A549 (cell line): ENCODE measurements around the gene FTH1. TPM values are rescaled to one million over a fixed set of nuclear protein-coding genes. Genes with fewer than 3 reads are reported as not detected.
A peak's percentile ranks its signal among the peaks of the same experiment; 100 is the strongest.

Experiments
- ATAC-seq, 2 experiments: fragments of 200-7000 bp in 1 of 2; fragments of >200 bp in 1 of 2; cut with Nextera tagmentation in 1 of 2; cut with Tn5 transposase in 1 of 2; 3 replicates each; pipeline versions ENCODE4 v1.8.0 to v1.9.1; 2018 to 2020; ENCODE audit warnings: mild to moderate bottlenecking in 1 of 2, moderate library complexity in 1 of 2
- CTCF ChIA-PET: fragments of 300-600 bp; sonication (Branson Sonifier 250); formaldehyde crosslinking; extraction: SDS; loops from one replicate; lab custom pipeline; 2021; ENCODE audit warnings: antibody characterized with exemption, inconsistent platforms; lab: Yijun Ruan, JAX
- POLR2A ChIA-PET: fragments of 350-600 bp; formaldehyde crosslinking; extraction: SDS; loops from one replicate; lab custom pipeline; 2021; ENCODE audit warnings: antibody characterized with exemption, inconsistent platforms; lab: Yijun Ruan, JAX
- DNase-seq, 2 experiments: peaks; one replicate each; pipeline versions ENCODE4 v3.0.0 to v3.0.0-alpha.2; 2011 to 2016; ENCODE audit warnings: low read depth in 1 of 2, low spot score in 1 of 2
- FAIRE-seq: peaks from 2 replicates; lab custom pipeline; 2011; peaks lifted over from hg19 to GRCh38; lab: Jason Lieb, UNC
- H3K27ac ChIP-seq, 2 experiments: fragments of >200 bp; sonication (Bioruptor Twin); formaldehyde crosslinking; 3 replicates each; pipeline ENCODE4 v1.5.1; 2016 to 2017
- H3K4me1 ChIP-seq: fragments of >200 bp; sonication (Bioruptor Twin); formaldehyde crosslinking; 3 replicates; pipeline ENCODE4 v1.6.1; 2016
- H3K4me2 ChIP-seq: fragments of >200 bp; sonication (Bioruptor Twin); formaldehyde crosslinking; 3 replicates; pipeline ENCODE4 v1.6.1; 2016
- H3K4me3 ChIP-seq: fragments of >200 bp; sonication (Bioruptor Twin); formaldehyde crosslinking; 3 replicates; pipeline ENCODE4 v1.5.1; 2016
- H3K9me3 ChIP-seq: fragments of >200 bp; sonication (Bioruptor Twin); formaldehyde crosslinking; 3 replicates; pipeline ENCODE4 v1.6.1; 2016
- CBX2 ChIP-seq: fragments of 200-600 bp; sonication (generic); IDR thresholded peaks from 2 replicates; pipeline ENCODE4 v1.6.1; 2016; ENCODE audit warnings: low read depth, mild to moderate bottlenecking, borderline replicate concordance
- CBX8 ChIP-seq: fragments of 200-600 bp; sonication (generic); IDR thresholded peaks from 2 replicates; pipeline ENCODE4 v1.6.1; 2016
- CHD2 ChIP-seq: fragments of 150-350 bp; IDR thresholded peaks from 2 replicates; pipeline ENCODE4 v1.6.1; 2014; ENCODE audit warnings: low read length; ENCODE audit not compliant: partially characterized antibody
- EHF ChIP-seq: fragments of 250-450 bp; sonication (Bioruptor Pico); IDR thresholded peaks from 2 replicates; pipeline ENCODE4 v1.5.0; 2020; ENCODE audit warnings: mild to moderate bottlenecking
- EHMT2 ChIP-seq: fragments of 200-600 bp; sonication (generic); IDR thresholded peaks from 2 replicates; pipeline ENCODE4 v1.6.1; 2016; ENCODE audit warnings: antibody characterized with exemption, low read depth, mild to moderate bottlenecking, moderate library complexity
- FOSB ChIP-seq: fragments of 250-450 bp; sonication (Bioruptor Pico); IDR thresholded peaks from 2 replicates; pipeline ENCODE4 v1.5.0; 2020; ENCODE audit warnings: mild to moderate bottlenecking, moderate library complexity
- FOSL2 ChIP-seq, 2 experiments: fragments of 450-650 bp in 1 of 2; fragments of >200 bp in 1 of 2; sonication (Bioruptor Twin) in 1 of 2; formaldehyde crosslinking; IDR thresholded peaks; 2 replicates each; pipeline versions ENCODE4 v1.5.0 to v1.6.1; 2016 to 2020; ENCODE audit warnings: mild to moderate bottlenecking in 1 of 2, moderate library complexity in 1 of 2
- HEYL ChIP-seq: fragments of 250-450 bp; sonication (Bioruptor Pico); IDR thresholded peaks from 2 replicates; pipeline ENCODE4 v1.8.0; 2021; ENCODE audit warnings: mild to moderate bottlenecking, moderate library complexity
- HOXA7 ChIP-seq: fragments of 250-450 bp; sonication (Bioruptor Pico); IDR thresholded peaks from 2 replicates; pipeline ENCODE4 v1.5.0; 2020; ENCODE audit warnings: mild to moderate bottlenecking, moderate library complexity
- HOXB5 ChIP-seq: fragments of 250-450 bp; sonication (Bioruptor Pico); IDR thresholded peaks from 2 replicates; pipeline ENCODE4 v1.5.0; 2020; ENCODE audit warnings: mild to moderate bottlenecking, moderate library complexity
- JUN ChIP-seq, 2 experiments: fragments of >200 bp; sonication (Bioruptor Twin); formaldehyde crosslinking; IDR thresholded peaks; 2 replicates in 1 of 2; 3 replicates in 1 of 2; pipeline ENCODE4 v1.6.1; 2016 to 2017
- KDM5A ChIP-seq: fragments of 200-600 bp; sonication (generic); IDR thresholded peaks from 2 replicates; pipeline ENCODE4 v1.6.1; 2016; ENCODE audit warnings: antibody characterized with exemption, mild to moderate bottlenecking
- MAFK ChIP-seq: fragments of 450-650 bp; IDR thresholded peaks from 2 replicates; pipeline ENCODE4 v1.6.1; 2014; ENCODE audit not compliant: partially characterized antibody
- MAZ ChIP-seq: fragments of 150-350 bp; IDR thresholded peaks from 2 replicates; pipeline ENCODE4 v1.6.1; 2014; ENCODE audit warnings: antibody characterized with exemption, low read depth, low read length, borderline replicate concordance
- MYC ChIP-seq: IDR thresholded peaks from 2 replicates; pipeline ENCODE4 v1.6.1; 2012; ENCODE audit warnings: mild to moderate bottlenecking, inconsistent platforms, low read length, improper control_type of control experiment, borderline replicate concordance
- NFE2L2 ChIP-seq: fragments of 150-350 bp; conservative IDR thresholded peaks from 2 replicates; pipeline ENCODE4 v1.6.1; 2014; ENCODE audit warnings: low read length
- NPAS2 ChIP-seq: fragments of 250-450 bp; sonication (Bioruptor Pico); IDR thresholded peaks from 2 replicates; pipeline ENCODE4 v1.8.0; 2022; ENCODE audit warnings: mild to moderate bottlenecking, moderate library complexity, borderline replicate concordance
- RAD21 ChIP-seq, 2 experiments: fragments of >200 bp in 1 of 2; sonication (Bioruptor Twin) in 1 of 2; formaldehyde crosslinking in 1 of 2; IDR thresholded peaks in 1 of 2; conservative IDR thresholded peaks in 1 of 2; 2 replicates in 1 of 2; 3 replicates in 1 of 2; pipeline ENCODE4 v1.6.1; 2012 to 2018; ENCODE audit warnings: inconsistent platforms in 1 of 2
- RCOR1 ChIP-seq: fragments of 150-350 bp; IDR thresholded peaks from 2 replicates; pipeline ENCODE4 v1.6.1; 2014; ENCODE audit warnings: antibody characterized with exemption, low read length, low read depth
- RNF2 ChIP-seq: fragments of 200-600 bp; sonication (generic); IDR thresholded peaks from 2 replicates; pipeline ENCODE4 v1.6.1; 2016; ENCODE audit warnings: low read depth, mild to moderate bottlenecking, antibody characterized with exemption, moderate library complexity, borderline replicate concordance
- SMC3 ChIP-seq: fragments of >200 bp; sonication (Bioruptor Twin); formaldehyde crosslinking; IDR thresholded peaks from 3 replicates; pipeline ENCODE4 v1.6.1; 2018; ENCODE audit warnings: inconsistent platforms
- TFCP2L1 ChIP-seq: fragments of 250-450 bp; sonication (Bioruptor Pico); IDR thresholded peaks from 2 replicates; pipeline ENCODE4 v1.5.0; 2021; ENCODE audit warnings: mild to moderate bottlenecking
- TP53 ChIP-seq: fragments of 250-450 bp; sonication (Bioruptor Pico); IDR thresholded peaks from 2 replicates; pipeline ENCODE4 v1.5.0; 2021; ENCODE audit warnings: mild to moderate bottlenecking, moderate library complexity
- ZC3H11A ChIP-seq: fragments of 450-650 bp; IDR thresholded peaks from 2 replicates; pipeline ENCODE4 v1.6.1; 2014; ENCODE audit warnings: antibody characterized with exemption, mild to moderate bottlenecking
- ZFP36 ChIP-seq: fragments of 450-650 bp; IDR thresholded peaks from 2 replicates; pipeline ENCODE4 v1.6.1; 2014; ENCODE audit warnings: borderline replicate concordance; ENCODE audit not compliant: partially characterized antibody
- ZNF302 ChIP-seq: fragments of 250-450 bp; sonication (Bioruptor Pico); IDR thresholded peaks from 2 replicates; pipeline ENCODE4 v1.9.0; 2021; ENCODE audit warnings: inconsistent platforms, mild to moderate bottlenecking, moderate library complexity
- ZSCAN20 ChIP-seq: fragments of 250-450 bp; sonication (Bioruptor Pico); IDR thresholded peaks from 2 replicates; pipeline ENCODE4 v1.8.0; 2022; ENCODE audit warnings: mild to moderate bottlenecking, moderate library complexity
- WGBS: methylation state at CpG from one replicate; pipeline ENCODE4 v1.1.6; 2017; ENCODE audit errors: missing lambda C conversion rate; 5-methylcytosine and 5-hydroxymethylcytosine counted together
- polyA plus RNA-seq, 4 experiments: library from polyadenylated mRNA; depleted of rRNA in 3 of 4; stranded (reverse); fragments of >200 nt; fragmentation: RNase III in 1 of 4; extraction: RNeasy Plus Mini Kit Qiagen cat#74134 plus additional on column Dnase treatment in 1 of 4; gene quantifications; 2 replicates in 3 of 4; 3 replicates in 1 of 4; pipeline ENCODE4 v1.2.3, GENCODE V29; 2011 to 2017
- TF ChIP-seq, protein P1 (sequence below): fragments of 150-350 bp; IDR thresholded peaks from 2 replicates; pipeline ENCODE4 v1.6.1; 2014; ENCODE audit warnings: low read depth, mild to moderate bottlenecking, low read length
- TF ChIP-seq, protein P2 (sequence below): fragments of 200-600 bp; sonication (generic); IDR thresholded peaks from 2 replicates; pipeline ENCODE4 v1.6.1; 2016; ENCODE audit warnings: antibody characterized with exemption, mild to moderate bottlenecking, moderate library complexity
- TF ChIP-seq, protein P3 (sequence below): IDR thresholded peaks from 2 replicates; pipeline ENCODE4 v1.6.1; 2012; ENCODE audit warnings: low read depth, borderline replicate concordance
- TF ChIP-seq, protein P4 (sequence below): IDR thresholded peaks from 2 replicates; pipeline ENCODE4 v1.6.1; 2012
- TF ChIP-seq, protein P5 (sequence below): IDR thresholded peaks from 2 replicates; pipeline ENCODE4 v1.6.1; 2012

Gene FTH1
- polyA plus RNA-seq, 2 of the 4 experiments (the other 2 are of a cell fraction): 2,791 to 13,747 TPM

DNA sequence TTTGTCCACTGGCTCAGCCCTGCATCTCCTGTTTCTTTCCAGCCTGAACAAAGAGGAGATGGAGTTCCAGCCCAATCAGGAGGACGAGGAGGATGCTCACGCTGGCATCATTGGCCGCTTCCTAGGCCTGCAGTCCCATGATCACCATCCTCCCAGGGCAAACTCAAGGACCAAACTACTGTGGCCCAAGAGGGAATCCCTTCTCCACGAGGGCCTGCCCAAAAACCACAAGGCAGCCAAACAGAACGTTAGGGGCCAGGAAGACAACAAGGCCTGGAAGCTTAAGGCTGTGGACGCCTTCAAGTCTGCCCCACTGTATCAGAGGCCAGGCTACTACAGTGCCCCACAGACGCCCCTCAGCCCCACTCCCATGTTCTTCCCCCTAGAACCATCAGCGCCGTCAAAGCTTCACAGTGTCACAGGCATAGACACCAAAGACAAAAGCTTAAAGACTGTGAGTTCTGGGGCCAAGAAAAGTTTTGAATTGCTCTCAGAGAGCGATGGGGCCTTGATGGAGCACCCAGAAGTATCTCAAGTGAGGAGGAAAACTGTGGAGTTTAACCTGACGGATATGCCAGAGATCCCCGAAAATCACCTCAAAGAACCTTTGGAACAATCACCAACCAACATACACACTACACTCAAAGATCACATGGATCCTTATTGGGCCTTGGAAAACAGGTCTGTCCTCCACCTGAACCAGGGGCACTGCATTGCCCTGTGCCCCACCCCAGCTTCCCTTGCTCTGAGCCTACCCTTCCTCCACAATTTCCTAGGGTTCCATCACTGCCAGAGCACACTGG is 5.0 kb downstream of the FTH1 start:
- no peak overlapping the region; the same call in 2 of the 3 replicates for H3K4me3 ChIP-seq
- peak overlapping the region; percentile 98 for H3K4me2 ChIP-seq
- DNase-seq (peak; percentile 43 to 73), FAIRE-seq (no peak), ATAC-seq (peak; percentile 36 to 47)
- ChIA-PET POLR2A (interaction anchor here (0.6 to 4.6 kb wide), 16 partner anchors 10 to 165 kb away, joined by 3 to 66 read pairs (median 4); partner anchors contain the start of genes BEST1 and FADS3), CTCF (interaction anchor here (1.2 to 8.0 kb wide), 9 partner anchors 13 to 148 kb away, joined by 3 to 101 read pairs (median 11); partner anchors contain the start of gene BEST1)
- WGBS: 84% methylated on average over 12 of the region's 12 CpGs
- H3K27ac ChIP-seq: peak overlapping the region; percentile 97 to 99
- no peaks in the 10 kb centered on the region for H3K9me3 ChIP-seq
- peaks cover 48% of the 10 kb centered on the region for H3K4me1 ChIP-seq
- TF ChIP-seq CBX8 (no peak), SMC3 (no peak; the same call in 2 of the 3 replicates), EHMT2 (no peak), HOXA7 (CRISPR knock-in tag) (no peak; the same call in 1 of the 2 replicates), FOSL2 (IDR thresholded peaks at IDR 0.05) (no peak), FOSL2 (CRISPR knock-in tag; IDR thresholded peaks at IDR 0.05) (0 out of 2 replicates have a peak, but pooled peaks have one; percentile 5), RAD21 (conservative IDR thresholded peaks at IDR 0.05 in 1 of 2, IDR thresholded peaks at IDR 0.05 in 1 of 2) (no peak), ZSCAN20 (CRISPR knock-in tag) (no peak), MAZ (peak; percentile 6; the same call in 1 of the 2 replicates), FOSB (CRISPR knock-in tag) (no peak), ZNF302 (no peak), RNF2 (no peak), JUN (IDR thresholded peaks at IDR 0.05) (no peak), NPAS2 (CRISPR knock-in tag) (no peak), TFCP2L1 (CRISPR knock-in tag) (peak; percentile 74; the same call in 1 of the 2 replicates), ZC3H11A (no peak), RCOR1 (no peak), NFE2L2 (no peak), TP53 (CRISPR knock-in tag) (peak; percentile 13; the same call in 1 of the 2 replicates), CHD2 (no peak), EHF (CRISPR knock-in tag) (no peak), MAFK (no peak), HOXB5 (CRISPR knock-in tag) (peak; percentile 76; the same call in 1 of the 2 replicates), KDM5A (no peak), CBX2 (no peak), MYC (no peak), ZFP36 (no peak), HEYL (CRISPR knock-in tag) (no peak)
- TF ChIP-seq, protein P1, sequence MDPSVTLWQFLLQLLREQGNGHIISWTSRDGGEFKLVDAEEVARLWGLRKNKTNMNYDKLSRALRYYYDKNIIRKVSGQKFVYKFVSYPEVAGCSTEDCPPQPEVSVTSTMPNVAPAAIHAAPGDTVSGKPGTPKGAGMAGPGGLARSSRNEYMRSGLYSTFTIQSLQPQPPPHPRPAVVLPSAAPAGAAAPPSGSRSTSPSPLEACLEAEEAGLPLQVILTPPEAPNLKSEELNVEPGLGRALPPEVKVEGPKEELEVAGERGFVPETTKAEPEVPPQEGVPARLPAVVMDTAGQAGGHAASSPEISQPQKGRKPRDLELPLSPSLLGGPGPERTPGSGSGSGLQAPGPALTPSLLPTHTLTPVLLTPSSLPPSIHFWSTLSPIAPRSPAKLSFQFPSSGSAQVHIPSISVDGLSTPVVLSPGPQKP: no peak
- TF ChIP-seq, protein P2, sequence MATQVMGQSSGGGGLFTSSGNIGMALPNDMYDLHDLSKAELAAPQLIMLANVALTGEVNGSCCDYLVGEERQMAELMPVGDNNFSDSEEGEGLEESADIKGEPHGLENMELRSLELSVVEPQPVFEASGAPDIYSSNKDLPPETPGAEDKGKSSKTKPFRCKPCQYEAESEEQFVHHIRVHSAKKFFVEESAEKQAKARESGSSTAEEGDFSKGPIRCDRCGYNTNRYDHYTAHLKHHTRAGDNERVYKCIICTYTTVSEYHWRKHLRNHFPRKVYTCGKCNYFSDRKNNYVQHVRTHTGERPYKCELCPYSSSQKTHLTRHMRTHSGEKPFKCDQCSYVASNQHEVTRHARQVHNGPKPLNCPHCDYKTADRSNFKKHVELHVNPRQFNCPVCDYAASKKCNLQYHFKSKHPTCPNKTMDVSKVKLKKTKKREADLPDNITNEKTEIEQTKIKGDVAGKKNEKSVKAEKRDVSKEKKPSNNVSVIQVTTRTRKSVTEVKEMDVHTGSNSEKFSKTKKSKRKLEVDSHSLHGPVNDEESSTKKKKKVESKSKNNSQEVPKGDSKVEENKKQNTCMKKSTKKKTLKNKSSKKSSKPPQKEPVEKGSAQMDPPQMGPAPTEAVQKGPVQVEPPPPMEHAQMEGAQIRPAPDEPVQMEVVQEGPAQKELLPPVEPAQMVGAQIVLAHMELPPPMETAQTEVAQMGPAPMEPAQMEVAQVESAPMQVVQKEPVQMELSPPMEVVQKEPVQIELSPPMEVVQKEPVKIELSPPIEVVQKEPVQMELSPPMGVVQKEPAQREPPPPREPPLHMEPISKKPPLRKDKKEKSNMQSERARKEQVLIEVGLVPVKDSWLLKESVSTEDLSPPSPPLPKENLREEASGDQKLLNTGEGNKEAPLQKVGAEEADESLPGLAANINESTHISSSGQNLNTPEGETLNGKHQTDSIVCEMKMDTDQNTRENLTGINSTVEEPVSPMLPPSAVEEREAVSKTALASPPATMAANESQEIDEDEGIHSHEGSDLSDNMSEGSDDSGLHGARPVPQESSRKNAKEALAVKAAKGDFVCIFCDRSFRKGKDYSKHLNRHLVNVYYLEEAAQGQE: no peak
- TF ChIP-seq, protein P3, sequence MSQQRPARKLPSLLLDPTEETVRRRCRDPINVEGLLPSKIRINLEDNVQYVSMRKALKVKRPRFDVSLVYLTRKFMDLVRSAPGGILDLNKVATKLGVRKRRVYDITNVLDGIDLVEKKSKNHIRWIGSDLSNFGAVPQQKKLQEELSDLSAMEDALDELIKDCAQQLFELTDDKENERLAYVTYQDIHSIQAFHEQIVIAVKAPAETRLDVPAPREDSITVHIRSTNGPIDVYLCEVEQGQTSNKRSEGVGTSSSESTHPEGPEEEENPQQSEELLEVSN: no peak
- TF ChIP-seq, protein P4, sequence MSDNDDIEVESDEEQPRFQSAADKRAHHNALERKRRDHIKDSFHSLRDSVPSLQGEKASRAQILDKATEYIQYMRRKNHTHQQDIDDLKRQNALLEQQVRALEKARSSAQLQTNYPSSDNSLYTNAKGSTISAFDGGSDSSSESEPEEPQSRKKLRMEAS: no peak
- TF ChIP-seq, protein P5, sequence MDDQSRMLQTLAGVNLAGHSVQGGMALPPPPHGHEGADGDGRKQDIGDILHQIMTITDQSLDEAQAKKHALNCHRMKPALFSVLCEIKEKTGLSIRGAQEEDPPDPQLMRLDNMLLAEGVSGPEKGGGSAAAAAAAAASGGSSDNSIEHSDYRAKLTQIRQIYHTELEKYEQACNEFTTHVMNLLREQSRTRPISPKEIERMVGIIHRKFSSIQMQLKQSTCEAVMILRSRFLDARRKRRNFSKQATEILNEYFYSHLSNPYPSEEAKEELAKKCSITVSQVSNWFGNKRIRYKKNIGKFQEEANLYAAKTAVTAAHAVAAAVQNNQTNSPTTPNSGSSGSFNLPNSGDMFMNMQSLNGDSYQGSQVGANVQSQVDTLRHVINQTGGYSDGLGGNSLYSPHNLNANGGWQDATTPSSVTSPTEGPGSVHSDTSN: 0 out of 2 replicates have a peak, but pooled peaks have one; percentile 5
